Activated T-cell treated with anti-CD3 and anti-CD28 coated beads for 4 hours (primary cell): Measurements from ENCODE around the gene TIPIN.
A peak's percentile ranks its signal among the peaks of the same experiment; 100 is the strongest.
"Not testable (repeated sequence)": the region's sequence is repeated elsewhere in the genome, so short reads cannot be mapped to it uniquely, and the experiment has no call there.

Experiments
- DNase-seq: peaks from one replicate; pipeline ENCODE4 v3.0.0-alpha.2; 2020

TIPIN gene

DNA sequence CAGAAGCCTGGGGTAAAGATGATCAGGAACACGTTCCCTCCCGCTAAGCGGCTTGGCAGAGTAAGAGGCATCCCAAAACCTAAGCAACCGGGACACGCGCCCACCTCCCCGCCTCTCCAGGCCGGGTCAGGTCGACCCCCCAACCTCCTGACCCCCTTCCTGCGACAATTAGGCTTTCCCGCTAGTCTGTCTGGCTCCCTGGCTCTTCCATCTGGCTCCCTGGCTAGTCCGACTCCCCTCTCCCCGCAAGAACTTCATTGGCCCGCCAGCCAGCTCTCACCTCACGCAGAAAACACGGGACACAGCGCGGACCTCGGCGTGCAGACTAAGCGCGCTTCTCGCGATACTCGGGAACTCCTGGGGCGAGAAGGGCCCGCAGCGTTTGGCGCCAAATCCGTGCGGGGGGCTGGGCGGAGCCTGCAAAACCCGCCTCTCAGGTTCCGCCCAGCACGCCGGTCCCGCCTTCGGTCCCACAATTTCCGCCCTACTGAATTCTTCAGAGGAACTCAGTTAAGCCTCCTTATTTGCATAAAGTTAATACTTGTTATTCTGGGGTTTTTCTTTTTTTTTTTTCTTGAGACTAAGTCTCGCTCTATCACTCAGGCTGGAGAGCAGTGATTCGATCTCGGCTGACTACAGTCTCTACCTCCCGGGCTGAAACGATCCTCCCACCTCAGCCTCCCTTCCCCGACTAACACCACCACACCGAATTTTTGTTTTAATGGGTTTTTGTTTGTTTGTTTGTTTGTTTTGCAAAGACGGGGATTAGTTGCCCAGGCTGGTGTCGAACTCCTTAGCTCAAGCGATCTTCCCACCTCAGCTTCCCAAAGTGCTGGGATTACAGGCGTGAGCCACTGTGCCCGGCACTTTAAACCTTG is at the start of gene TIPIN:
Gene TIPIN (minus strand): TSS at position 327 of the 878 bp plus-strand sequence. CDS start 3,738 bp downstream, outside the sequence.
- peak; percentile 94 for DNase-seq

DNA sequence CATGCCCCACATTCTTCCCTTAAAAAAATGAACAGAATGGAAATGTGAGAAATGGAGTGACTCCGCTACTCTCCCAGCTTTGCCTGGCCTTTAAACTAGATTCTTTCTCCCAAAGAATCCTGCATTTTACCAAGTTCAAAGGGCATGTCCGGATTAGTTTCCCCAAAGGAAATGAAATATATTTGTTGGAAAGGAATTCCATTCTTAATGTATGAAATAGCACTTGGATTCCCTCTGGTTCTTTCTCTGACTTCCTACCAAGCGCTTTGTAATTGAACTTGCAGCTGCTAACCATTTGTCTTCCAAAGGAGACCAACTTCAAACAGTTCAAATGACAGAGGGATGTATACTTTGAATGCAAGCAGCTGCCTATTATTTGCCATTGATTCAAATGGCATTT is 49.1 kb upstream of the TIPIN start:
- DNase-seq, result no peak

DNA sequence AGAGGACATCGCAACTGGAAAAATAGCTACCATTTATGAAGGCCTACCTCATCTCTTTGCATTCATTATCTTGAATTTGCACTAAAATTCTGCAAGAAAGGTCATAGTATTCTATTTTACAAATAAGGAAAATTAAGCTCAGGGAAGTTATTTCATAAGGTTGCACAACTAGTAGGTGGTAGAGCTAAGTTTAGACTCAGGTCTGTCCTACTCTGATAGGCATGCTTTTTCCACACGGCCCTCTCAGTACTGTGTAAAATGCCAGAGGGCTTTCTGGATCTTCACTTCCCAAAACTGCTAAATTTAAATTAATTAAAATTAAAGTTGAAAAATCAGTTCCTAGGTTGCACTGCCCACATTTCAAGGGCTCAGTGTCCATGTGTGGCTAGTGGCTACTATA is 48.5 kb upstream of the TIPIN start:
- no peak for DNase-seq

- DNase-seq, result no peak
Observed at GRCh38 chr15:66404532-66404931, 48.0 kb upstream of the TIPIN start.

- DNase-seq, result no peak
Observed at GRCh38 chr15:66404122-66404521, 47.6 kb upstream of the TIPIN start.

DNA sequence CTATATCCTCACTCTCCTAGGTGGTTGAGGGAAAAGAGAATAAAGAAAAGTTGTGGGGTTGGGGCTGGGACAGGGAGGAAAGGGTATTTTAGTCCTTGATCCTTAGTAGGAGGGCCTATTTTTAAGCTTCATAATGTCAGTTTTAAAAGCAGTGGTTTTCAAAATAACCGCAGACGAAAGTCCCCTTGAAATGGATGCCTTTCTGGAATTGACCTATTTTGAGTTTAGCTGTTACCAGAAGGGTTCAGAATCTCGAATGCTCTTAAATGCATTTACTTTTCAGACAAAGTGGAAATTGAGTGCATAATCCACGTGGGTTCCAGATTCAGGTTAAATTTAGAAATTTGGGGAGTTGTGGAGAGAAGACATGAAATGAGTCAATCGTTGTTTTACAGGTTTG is 46.8 kb upstream of the TIPIN start:
- no peak for DNase-seq

- no peak for DNase-seq
Observed at GRCh38 chr15:66402761-66403284, 46.3 kb upstream of the TIPIN start.

DNA sequence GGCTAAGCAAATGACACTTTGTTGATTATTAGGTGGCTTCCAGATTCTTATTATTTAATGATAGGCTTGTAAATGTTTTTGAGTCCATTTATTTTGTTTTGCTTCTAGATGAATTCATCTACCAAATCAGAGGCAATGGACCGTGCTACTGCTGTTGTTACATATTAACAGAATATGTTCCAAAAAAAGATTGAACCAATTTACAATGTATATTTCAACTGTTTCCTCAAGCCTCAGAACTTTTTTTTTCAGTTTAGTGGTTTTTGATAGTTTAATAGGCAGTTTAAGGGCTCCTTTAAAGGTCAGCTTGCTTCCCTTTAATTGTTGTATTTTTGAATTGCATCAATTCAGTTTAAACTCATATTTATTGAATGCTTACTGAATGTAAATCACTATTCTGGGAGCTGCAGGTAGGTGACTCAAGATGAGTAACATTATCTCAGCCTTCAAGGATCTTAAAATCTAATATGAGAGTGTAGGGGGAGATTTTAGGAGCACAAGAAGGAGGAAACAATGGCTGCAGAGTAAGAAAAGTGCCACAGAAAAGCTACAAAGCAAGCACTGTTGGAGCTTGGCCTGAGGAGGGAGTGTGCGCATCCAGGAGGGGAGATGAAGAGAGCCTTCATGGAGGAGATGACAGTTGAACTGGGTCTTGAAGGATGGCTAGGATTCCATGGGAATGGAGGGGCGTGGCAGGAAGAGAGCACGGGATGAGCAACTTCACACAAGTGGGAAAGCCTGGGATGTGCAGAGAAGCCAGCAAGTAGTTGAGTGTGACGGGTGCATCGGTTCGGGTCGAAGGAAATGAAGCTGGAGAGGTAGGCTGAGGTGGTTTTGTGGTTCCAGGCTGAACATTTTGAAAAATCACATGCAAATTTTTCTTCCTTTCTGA is 44.9 kb upstream of the TIPIN start:
- DNase-seq, result no peak

GRCh38 chr15:66400351-66400774 is 43.9 kb upstream of the TIPIN start:
- no peak for DNase-seq

GRCh38 chr15:66399276-66399675 is 42.8 kb upstream of the TIPIN start:
- no peak for DNase-seq

- DNase-seq, result no peak
Observed at GRCh38 chr15:66394915-66395314, 38.4 kb upstream of the TIPIN start.

DNA sequence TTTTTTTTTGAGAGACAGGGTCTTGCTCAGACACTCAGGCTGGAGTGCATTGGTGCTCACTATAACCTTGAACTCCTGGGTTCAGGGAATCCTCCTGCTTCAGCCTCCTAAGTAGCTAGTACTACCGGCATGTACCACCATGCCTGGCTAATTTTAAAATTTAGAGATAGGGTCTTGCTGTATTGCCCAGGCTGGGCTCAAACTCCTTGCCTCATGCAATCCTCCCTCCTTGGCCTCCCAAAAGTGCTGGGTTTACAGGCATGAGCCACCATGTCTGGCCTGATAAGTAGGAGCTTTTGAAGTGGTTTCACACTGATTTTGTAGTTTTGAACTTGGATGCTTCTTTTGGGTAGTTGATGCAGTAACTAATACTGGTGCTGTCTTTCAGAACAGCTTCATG is 38.0 kb upstream of the TIPIN start:
- no peak for DNase-seq

- DNase-seq, result not testable (repeated sequence)
Observed at GRCh38 chr15:66393037-66393436, 36.6 kb upstream of the TIPIN start.

GRCh38 chr15:66390678-66391077 is 34.2 kb upstream of the TIPIN start:
- DNase-seq, result no peak

- DNase-seq, result no peak
Observed at GRCh38 chr15:66389859-66390381, 33.4 kb upstream of the TIPIN start.

- no peak for DNase-seq
Observed at GRCh38 chr15:66389098-66389858, 32.8 kb upstream of the TIPIN start.

- DNase-seq, result no peak
Observed at GRCh38 chr15:66388576-66388975, 32.1 kb upstream of the TIPIN start.

GRCh38 chr15:66388043-66388363 is 31.5 kb upstream of the TIPIN start:
- no peak for DNase-seq

DNA sequence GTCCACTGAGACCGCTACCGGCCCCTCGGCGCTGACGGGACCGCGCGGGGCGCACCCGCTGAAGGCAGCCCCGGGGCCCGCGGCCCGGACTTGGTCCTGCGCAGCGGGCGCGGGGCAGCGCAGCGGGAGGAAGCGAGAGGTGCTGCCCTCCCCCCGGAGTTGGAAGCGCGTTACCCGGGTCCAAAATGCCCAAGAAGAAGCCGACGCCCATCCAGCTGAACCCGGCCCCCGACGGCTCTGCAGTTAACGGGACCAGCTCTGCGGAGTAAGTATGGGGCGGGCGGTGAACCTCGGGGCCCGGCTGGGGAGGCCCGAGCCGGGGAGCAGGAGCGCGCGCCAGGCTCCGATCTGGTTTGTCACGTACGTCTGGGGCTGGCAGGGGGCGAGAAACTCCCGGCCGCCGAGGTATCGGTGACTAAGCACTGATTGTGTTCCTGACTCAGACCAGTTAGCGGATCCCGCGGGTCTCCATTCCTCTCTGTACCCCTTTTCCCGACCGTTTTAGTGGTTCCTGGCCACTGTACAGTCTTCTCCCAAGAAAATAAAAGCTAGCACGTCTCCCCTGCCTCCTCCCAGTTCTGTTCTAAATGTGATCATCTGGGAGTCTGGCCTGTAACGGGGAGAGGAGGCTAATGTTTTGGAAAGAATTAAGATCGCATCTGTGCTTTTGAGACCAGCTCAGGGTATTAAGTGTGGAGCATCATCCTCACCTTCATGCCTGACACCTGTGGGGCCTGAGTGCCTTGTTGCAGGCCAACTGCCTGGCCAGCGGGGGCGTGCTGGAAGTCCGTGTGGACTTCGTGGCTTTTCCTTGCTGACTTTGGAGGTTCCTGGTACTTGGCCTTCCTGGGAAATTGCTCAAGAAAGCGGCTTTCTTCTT is 30.9 kb upstream of the TIPIN start:
- DNase-seq, result peak; percentile 70

- DNase-seq, result peak; percentile 98
Observed at GRCh38 chr15:66386204-66387123, 30.0 kb upstream of the TIPIN start, which contains the start of gene MAP2K1. MAP2K1 (plus strand) TSS chr15:66386912; CDS start chr15:66387348, 436 bp downstream.
